ENCODE results near the gene C5orf63. TPM values are rescaled to one million over a fixed set of nuclear protein-coding genes. Genes with fewer than 3 reads are reported as not detected.

The C5orf63 gene
- total and polyA plus RNA-seq, 9 donors = 1.7 to 6.6 (median 3.5) TPM

DNA sequence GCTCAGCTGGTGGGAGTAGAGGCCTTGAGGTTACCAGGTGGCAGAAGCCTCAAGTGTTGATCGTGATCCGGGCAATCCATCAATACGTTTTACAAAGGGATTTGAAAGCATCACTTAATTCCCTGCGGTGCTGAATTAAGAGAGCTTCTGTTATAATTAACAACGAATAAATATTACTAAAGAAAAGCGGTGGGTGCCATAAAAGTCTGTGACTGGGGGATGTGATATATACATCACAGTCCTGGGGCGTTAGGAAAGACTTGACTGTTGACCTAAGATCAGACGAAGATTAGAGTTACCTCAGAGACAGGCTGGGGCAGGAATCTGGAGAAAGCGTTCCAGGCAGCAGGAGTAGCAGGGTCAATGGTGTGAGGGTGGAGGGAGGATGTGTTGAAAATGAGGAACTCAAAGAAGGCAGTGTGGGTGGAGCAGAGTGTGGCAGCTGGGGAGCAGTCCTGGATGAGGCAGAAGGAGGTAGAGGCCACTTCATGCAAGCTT is 6.7 kb upstream of the C5orf63 start:
- Histone ChIP-seq H3K9me3 (no peaks in the 10 kb centered on the region), H3K27me3 (no peaks in the 10 kb centered on the region), H3K27ac (no peak overlapping the region), H3K4me1 (ENCODE audit: insufficient read depth) (no peaks in the 10 kb centered on the region), H3K36me3 (no peaks in the 10 kb centered on the region), H3K4me3 (no peak overlapping the region)
- intact Hi-C loops (cut with DNase I) = no loop called here
- no peak for DNase-seq
- TF ChIP-seq EP300 (IDR thresholded peaks at IDR 0.05) = no peak
- no peak for TF ChIP-seq POLR2A (IDR thresholded peaks at IDR 0.05)
- TF ChIP-seq, protein P1, sequence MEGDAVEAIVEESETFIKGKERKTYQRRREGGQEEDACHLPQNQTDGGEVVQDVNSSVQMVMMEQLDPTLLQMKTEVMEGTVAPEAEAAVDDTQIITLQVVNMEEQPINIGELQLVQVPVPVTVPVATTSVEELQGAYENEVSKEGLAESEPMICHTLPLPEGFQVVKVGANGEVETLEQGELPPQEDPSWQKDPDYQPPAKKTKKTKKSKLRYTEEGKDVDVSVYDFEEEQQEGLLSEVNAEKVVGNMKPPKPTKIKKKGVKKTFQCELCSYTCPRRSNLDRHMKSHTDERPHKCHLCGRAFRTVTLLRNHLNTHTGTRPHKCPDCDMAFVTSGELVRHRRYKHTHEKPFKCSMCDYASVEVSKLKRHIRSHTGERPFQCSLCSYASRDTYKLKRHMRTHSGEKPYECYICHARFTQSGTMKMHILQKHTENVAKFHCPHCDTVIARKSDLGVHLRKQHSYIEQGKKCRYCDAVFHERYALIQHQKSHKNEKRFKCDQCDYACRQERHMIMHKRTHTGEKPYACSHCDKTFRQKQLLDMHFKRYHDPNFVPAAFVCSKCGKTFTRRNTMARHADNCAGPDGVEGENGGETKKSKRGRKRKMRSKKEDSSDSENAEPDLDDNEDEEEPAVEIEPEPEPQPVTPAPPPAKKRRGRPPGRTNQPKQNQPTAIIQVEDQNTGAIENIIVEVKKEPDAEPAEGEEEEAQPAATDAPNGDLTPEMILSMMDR (IDR thresholded peaks at IDR 0.05) = no peak
- 61 to 70% (median 62%) methylated on average over 9 of the region's 9 CpGs for WGBS, 3 donors

DNA sequence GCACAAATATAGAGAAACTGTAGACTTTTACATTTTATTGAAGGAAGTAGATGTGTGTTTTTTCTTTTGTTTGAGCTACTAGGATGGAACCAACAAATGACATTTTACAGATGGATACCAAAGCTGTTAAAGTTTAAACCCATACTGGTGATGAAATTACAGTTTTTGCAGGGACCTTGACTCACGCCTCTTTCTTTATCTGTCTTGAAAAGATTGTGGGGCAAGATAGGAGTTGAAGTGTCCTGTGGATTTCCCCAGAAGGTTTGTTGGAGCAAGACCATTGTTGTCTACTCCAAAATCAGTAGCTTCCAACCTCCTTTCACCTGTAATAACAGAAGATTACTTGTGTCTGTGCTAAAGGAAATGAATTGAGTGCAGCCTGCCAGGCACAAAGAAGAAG is 4.1 kb upstream of the C5orf63 start:
- H3K27me3 ChIP-seq = no peaks in the 10 kb centered on the region
- intact Hi-C loops (cut with DNase I) = no loop called here
- H3K4me1 ChIP-seq (ENCODE audit: insufficient read depth) = peaks cover 2% of the 10 kb centered on the region
- no peaks in the 10 kb centered on the region for H3K9me3 ChIP-seq
- H3K36me3 ChIP-seq = no peaks in the 10 kb centered on the region
- no peak overlapping the region for H3K4me3 ChIP-seq
- WGBS, 3 donors = 78 to 81% (median 81%) methylated on average over 1 of the region's 1 CpG
- no peak for DNase-seq
- H3K27ac ChIP-seq = no peak overlapping the region
- TF ChIP-seq, protein P1 (IDR thresholded peaks at IDR 0.05) = no peak
- TF ChIP-seq POLR2A (IDR thresholded peaks at IDR 0.05) (no peak), EP300 (IDR thresholded peaks at IDR 0.05) (no peak)

DNA sequence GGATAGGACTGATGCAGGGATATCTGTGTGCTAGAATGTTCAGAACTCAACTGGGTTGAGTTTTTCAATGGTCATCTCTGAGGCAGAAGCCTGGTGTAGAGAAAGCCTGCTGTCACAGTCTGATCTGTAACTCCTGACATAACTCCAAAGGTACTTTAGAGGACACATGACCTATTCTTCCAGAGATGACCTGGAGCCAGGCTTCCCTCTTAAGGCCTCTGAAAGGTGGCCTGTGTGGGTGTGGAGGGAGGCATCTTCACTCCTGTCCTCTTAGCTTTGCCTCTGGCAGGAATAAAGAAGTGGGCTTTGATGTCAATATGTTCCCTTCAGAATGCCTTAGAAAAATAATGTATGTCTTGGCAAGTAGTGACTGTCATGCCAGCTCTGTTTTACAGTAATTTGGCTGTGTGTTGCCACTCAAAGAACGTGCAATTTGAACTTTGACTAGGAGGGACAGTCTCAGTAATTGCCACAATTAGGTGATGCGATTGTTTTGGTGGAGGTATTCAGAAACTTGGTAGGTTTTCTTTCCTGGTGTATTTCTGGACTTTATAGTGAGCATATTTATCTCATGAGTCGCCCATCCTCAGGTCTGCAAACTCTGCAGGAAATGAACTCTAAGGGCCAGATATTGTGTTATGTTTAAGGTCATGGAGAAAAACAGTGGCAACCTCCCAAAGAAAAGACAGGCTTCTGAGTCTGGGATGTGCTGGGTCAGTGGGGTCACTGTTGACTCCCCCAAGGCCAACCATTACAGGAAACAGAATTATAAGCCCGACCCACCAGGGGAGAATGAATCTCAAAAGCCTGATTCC is 3.2 kb upstream of the C5orf63 start:
- TF ChIP-seq POLR2A (IDR thresholded peaks at IDR 0.05) = no peak
- no peak for TF ChIP-seq EP300 (IDR thresholded peaks at IDR 0.05)
- TF ChIP-seq, protein P1 (IDR thresholded peaks at IDR 0.05) = no peak
- Histone ChIP-seq H3K27me3 (no peaks in the 10 kb centered on the region), H3K4me3 (no peak overlapping the region), H3K27ac (no peak overlapping the region), H3K36me3 (no peaks in the 10 kb centered on the region), H3K9me3 (no peaks in the 10 kb centered on the region), H3K4me1 (ENCODE audit: insufficient read depth) (peaks cover 2% of the 10 kb centered on the region)
- WGBS, 3 donors = 25 to 29% (median 26%) methylated on average over 4 of the region's 4 CpGs
- intact Hi-C loops (cut with DNase I) = no loop called here
- no peak for DNase-seq

DNA sequence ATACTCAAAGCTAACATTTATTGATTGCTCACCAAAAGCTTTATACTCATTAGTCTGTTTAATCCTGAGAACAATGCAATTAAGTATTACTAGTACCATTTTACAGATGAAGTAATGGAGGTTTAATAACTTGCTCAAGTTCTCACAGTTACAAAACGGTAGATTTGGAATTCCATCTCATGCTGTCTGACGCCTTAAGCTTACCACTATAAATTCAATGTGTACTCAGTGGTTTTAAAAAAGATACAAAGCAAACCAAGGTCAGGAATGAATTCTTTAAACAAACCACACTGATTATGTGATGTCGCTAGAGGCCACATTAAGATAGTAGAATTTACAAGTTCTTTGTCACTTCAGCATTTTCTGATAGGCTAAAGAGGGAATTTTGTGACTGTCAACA is 1.2 kb upstream of the C5orf63 start:
- Histone ChIP-seq H3K9me3 (no peaks in the 10 kb centered on the region), H3K4me3 (no peak overlapping the region), H3K27ac (no peak overlapping the region), H3K4me1 (ENCODE audit: insufficient read depth) (peaks cover 2% of the 10 kb centered on the region), H3K36me3 (no peaks in the 10 kb centered on the region), H3K27me3 (no peaks in the 10 kb centered on the region)
- TF ChIP-seq, protein P1 (IDR thresholded peaks at IDR 0.05) = no peak
- no peak for TF ChIP-seq POLR2A (IDR thresholded peaks at IDR 0.05)
- no peak for DNase-seq
- 72 to 78% (median 78%) methylated on average over 3 of the region's 3 CpGs for WGBS, 3 donors
- intact Hi-C loops (cut with DNase I) = no loop called here
